Measurements from ENCODE around the gene MIGA2. TPM values are rescaled to one million over a fixed set of nuclear protein-coding genes. Genes with fewer than 3 reads are reported as not detected.
A peak's percentile ranks its signal among the peaks of the same experiment; 100 is the strongest.

MIGA2 gene
- total and polyA plus RNA-seq, 9 of the 15 experiments (the other 6 are each of a cell fraction or from before 2014, with no cell fraction given), result 0.15 to 54.1 (median 18.0) TPM

DNA sequence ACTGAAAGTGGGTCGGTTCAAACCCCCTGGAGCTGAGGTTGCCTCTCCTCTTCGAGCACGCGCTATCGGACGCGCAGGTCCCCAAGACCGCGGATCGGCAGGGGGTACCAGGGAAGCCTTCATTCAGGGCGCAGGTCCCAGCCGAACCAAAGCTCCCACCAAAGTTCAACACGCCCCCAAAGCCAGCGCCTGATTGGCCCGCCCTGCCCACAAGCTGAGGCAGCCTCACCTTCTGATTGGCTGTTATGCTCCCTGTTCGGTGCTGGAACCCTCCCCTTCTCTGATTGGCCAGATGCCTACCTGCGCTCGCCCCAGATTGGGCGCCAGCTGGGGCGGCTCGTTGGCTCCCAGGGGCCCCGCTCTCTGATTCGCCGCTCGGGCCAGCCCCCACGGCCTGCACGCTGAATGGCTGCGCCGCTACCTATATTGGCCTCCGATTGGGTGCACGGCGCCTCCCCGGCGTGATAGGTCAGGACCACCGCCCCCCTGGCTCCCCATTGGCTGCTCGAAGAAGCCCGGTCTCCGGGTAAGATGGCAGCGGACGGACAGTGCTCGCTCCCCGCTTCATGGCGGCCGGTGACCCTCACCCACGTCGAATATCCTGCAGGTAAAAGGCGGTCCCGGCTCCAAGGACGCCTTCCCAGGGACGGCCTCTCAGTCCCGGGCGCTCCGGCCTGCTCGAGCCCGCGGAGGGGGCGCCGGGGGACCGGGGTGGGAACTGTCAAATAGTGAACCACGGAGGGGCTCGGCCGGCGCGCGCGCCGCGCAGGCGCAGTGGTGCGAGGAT is 44.4 kb downstream of the MIGA2 start, which contains the start of gene DOLPP1 (continued):
- no peak for TF ChIP-seq CHD7 (IDR thresholded peaks at IDR 0.05; ENCODE audit: low read depth, low read length)
- no peak for TF ChIP-seq TOE1 (IDR thresholded peaks at IDR 0.05; ENCODE audit: borderline replicate concordance)
- no peak for TF ChIP-seq TOE1 (CRISPR knock-in tag; IDR thresholded peaks at IDR 0.05; ENCODE audit: borderline replicate concordance, low read depth)
- no peak for TF ChIP-seq HLTF (IDR thresholded peaks at IDR 0.05)
- no peak; the same call in 1 of the 2 replicates for TF ChIP-seq KLF13 (tag; IDR thresholded peaks at IDR 0.05; ENCODE audit: borderline replicate concordance, low read depth)
- peak; percentile 91 for TF ChIP-seq ZNF197 (CRISPR knock-in tag; IDR thresholded peaks at IDR 0.05; ENCODE audit: low read depth)
- TF ChIP-seq FOSL1 (tag; conservative IDR thresholded peaks at IDR 0.05), result 0 out of 2 replicates have a peak, but pooled peaks have one; percentile 19
- peak; percentile 44 for TF ChIP-seq PCBP1 (IDR thresholded peaks at IDR 0.05; ENCODE audit: low read depth, low read length, poor library complexity, severe bottlenecking)
- no peak for TF ChIP-seq MYBL2 (IDR thresholded peaks at IDR 0.05; ENCODE audit: low read depth)
- no peak for TF ChIP-seq MYBL2 (CRISPR knock-in tag; IDR thresholded peaks at IDR 0.05; ENCODE audit: borderline replicate concordance)
- TF ChIP-seq OTX1 (CRISPR knock-in tag; IDR thresholded peaks at IDR 0.05), result peak; percentile 97
- TF ChIP-seq SIN3A (IDR thresholded peaks at IDR 0.05; ENCODE audit: borderline replicate concordance in 2 of 2, control insufficient read depth in 1 of 2, low read depth in 2 of 2, low read length in 2 of 2), result peak; percentile 69 to 72; a peak in 2 of 4 replicates
- TF ChIP-seq SMAD4 (CRISPR knock-in tag; conservative IDR thresholded peaks at IDR 0.05), result peak; percentile 92
- TF ChIP-seq SRSF7 (optimal IDR thresholded peaks at IDR 0.05; ENCODE audit: low read depth, low read length), result no peak
- TF ChIP-seq NEUROD1 (IDR thresholded peaks at IDR 0.05; ENCODE audit: borderline replicate concordance, low read depth, low read length, partially characterized antibody), result peak; percentile 99
